HG03025 (cell line): Measurements from ENCODE around the gene AP2B1.
"Not testable (repeated sequence)": the region's sequence is repeated elsewhere in the genome, so short reads cannot be mapped to it uniquely, and the experiment has no call there.

ENCODE experiments used
- ATAC-seq: cut with Tn5 transposase; IDR thresholded peaks from one replicate; pipeline ENCODE4 v1.9.1; 2021; ENCODE audit warnings: mild to moderate bottlenecking, moderate library complexity; ENCODE audit not compliant: unreplicated experiment, low FRiP score

Gene AP2B1

DNA sequence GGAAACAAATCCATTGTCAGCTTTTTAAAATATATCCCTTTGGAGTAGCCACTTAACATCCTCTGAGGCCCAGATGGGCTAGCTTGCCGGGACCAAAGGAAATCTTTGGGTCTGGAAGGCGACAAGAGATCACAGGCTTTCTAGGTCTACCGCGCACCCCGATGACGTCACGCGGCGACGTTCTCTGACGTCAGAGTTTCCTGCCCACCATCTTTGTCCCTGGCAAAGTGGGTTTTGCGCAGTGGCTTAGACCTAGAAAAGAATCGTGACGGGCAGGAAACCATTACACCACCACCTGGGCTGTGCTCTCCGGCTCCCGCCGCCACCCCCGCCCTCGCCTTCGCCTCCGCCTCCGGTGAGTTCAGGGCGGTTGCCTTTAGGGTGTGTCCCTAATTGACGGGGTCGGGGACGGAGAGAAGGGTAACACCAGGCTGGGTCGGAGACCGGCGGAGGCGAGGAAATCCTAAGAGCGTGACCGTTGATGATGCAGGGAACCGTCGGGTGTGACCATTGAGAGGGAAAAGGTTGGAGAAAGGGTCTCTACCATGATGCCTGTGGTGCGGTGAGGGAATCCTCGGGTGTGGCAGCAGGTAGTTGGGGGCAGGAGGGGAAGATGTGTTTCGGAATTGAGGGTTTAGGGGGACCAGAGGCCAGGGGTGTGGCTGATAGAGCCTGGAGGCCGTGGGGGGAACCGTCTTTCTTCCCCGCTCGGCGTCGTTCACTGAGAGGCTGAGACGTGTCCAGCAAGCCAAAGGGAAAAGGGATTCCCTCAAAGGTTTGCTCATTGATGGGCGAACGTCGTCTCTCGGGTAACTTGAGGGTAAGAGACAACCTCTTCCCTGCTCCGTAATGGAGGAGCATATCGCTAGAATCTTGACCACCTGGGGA, at the start of gene AP2B1:
Gene AP2B1, plus strand, starts transcription at position 249 of the 888 bp plus-strand sequence. CDS start 6,709 bp downstream, outside the sequence.
- peak; percentile 68 for ATAC-seq

DNA sequence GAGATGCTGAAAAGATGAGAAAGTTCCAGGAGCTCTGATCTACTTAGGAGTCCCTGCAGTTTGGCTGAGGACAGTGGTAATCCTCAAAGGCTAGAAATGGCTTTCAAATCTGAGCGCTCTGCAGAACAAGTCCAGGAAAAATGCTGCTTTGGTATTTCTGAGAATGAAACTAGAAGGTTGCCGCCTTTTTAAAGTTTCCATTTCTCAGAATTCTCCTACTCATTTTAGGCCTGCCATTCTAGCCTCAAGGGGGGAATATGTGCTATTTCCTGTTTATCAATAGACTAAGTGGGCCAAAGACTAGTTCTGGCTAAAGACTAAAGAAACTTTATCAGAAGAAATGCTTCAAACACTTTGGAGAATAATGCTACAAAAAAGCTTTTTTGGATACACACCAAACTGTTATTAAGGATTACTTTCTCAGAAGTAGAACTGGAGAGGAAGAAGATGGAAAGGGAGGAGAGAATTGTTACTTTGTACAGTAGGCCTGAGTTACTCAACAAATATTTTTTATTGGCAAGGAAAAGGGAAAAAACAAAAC, 49.5 kb upstream of the AP2B1 start, which contains the start of gene SLFN12L:
Gene SLFN12L, minus strand, starts transcription at position 78 of the 541 bp plus-strand sequence. CDS start 15,314 bp downstream, outside the sequence.
- ATAC-seq: no peak

DNA sequence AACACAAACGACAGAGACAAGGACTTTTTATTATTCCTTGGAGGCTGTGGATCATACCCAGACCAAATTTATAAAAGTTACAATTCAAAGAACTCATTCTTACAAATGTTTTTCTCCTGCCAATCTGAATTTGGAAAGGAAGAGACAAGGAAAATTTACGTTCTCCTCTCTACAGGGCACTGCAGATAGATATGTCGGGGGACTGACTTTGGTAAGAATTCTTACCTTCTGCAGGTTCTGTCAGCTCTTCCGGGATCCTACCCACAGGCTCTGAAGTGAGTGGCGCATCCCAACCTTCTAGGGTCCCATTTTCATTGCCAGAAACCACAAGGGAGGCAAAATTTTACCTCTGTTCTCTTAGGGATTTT, 47.5 kb upstream of the AP2B1 start:
- ATAC-seq: no peak

GRCh38 chr17:35540589-35541404, 46.3 kb upstream of the AP2B1 start:
- ATAC-seq: no peak

- ATAC-seq: no peak
Observed at GRCh38 chr17:35541434-35541833, 45.7 kb upstream of the AP2B1 start.

- no peak for ATAC-seq
Observed at GRCh38 chr17:35542990-35543389, 44.1 kb upstream of the AP2B1 start.

DNA sequence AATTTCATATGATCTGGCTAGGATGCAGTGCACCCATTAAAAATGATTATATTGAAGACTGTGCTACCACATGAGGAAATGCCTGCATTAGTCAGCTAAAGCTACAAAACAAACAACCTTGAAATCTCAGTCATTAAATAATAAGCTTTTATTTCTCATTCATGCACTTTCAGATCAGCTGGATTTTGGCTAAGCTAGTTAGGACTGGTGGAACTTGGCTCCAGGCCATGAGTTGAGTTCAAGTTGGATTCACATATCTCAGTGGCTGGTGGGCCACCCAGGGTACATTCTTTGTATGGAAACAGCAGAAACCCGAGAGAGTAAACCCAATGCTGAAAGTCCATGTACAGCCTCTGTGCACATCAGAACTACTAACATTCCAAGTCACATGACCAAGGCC, 43.3 kb upstream of the AP2B1 start:
- ATAC-seq: no peak

GRCh38 chr17:35545150-35545549, 42.0 kb upstream of the AP2B1 start:
- no peak for ATAC-seq

DNA sequence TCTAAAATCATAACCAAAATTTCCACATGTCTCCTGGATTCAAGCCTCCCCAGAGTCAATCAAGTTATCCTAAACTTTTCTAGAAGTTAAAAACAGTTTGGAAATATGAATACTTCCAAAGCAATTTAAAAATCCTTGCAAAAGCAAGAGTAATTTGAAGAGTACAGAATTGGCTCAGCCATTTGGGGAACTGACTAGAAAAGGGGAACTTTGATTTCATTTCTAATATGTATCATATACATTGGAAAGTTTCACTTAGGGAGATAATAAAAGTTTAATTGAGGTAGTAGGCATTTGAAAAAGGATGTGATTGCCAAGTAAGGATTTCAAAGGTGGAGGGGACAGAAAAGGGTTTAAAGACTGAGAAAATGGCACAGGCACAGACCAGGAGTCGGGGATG, 40.6 kb upstream of the AP2B1 start:
- no peak for ATAC-seq

DNA sequence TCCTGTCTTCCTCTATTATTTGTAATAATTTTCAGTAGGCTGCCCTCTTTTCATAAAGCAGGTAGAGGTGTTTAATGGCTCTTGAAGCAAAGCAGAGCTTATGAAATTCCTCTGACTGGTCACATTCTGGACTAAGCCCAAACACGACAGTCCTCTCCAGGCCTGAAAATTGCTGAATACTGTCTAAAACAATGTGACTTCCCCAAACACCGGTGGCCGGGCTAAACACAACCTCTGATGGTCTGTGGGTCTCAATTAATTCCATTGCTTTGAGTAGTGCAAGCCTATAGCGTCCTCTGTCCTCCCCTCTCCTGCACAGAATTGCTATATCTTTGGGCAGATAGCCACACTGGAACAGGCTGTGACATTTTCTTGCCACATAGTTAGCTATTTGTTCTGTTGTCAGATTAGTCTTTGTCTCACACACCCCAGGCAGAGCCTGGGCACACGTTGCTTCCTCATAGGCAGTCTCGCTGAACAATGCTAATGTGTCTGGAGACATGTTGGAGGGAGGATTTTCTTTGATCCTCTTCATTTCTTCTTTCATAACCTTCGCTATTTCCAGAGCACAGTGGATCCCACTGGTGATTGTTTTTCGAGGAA, 38.8 kb upstream of the AP2B1 start:
- no peak for ATAC-seq

DNA sequence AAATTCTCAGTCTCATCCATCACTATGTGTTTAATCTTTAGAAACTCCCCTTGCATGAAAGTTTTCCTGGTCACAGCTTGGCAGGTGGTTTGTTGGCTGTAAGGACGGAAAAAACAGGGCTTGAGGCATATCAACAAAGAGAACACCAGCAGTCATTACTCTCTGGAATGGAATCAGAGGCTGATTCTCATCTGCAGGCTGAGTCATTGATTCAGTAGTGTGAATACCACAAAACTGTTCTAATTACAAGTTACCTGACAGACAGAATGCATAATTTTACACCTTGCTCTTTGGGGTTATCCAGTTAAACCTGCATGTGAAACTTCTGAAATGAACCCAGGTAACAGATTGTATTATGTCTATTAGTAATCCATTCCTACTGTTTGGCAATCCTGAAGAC, 38.1 kb upstream of the AP2B1 start:
- no peak for ATAC-seq

DNA sequence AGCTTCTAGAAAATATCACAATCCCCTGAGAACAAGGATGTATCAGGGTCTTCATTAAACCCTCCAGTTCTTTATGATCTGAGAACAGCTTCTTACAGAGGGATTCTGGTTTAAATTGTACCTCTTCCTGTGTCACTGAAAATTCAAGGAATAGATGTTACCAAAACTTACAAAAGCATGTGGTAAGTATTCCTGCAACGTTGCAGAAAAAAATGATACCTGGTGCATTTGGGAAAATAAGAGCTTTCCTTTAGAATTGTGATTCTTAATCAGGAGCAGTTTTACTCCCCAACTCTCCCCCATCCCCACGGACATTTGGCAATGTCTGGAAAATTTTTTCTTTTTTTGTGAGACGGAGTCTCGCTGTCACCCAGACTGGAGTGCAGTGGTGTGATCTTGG, 33.8 kb upstream of the AP2B1 start:
- ATAC-seq: no peak

DNA sequence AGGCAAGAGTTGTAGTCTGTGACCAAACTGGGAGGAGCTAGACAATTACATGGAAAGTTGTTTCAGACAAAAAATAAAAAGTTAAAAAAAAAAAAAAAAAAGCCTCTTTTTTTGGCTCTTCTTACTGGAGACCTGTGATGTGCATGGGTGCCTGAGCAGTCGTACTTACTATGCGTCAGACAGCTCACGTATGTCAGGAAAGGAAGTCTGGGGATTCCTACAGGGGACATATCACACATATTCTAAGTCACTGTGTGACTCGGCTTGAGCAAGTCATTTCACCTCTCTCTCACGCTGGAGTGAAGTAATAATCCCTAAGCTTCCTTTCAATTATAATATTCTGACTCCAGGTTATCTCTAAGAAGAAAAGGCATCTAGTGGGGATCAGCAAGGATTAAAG, 32.5 kb upstream of the AP2B1 start:
- ATAC-seq: no peak

DNA sequence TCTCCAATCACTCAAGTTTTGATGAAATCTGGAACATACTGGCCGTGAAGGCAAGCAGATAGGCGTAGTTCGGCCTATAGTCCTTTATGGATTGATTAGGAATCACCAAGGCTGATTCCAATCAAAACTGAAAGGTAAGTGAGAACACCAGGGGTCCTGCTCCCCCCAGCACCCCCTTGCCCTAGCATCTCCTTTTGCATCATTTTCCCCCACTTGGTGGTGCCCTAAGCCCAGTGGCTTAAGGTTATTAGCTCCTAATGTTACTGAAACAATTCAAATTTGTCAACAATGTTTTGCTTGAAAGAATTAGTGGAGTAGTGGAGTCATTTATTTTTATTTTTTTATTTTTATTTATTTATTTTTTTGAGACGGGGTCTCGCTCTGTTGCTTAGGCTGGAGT, 31.4 kb upstream of the AP2B1 start:
- no peak for ATAC-seq

GRCh38 chr17:35557353-35557752, 29.8 kb upstream of the AP2B1 start:
- no peak for ATAC-seq

- ATAC-seq: no peak
Observed at GRCh38 chr17:35559495-35560210, 27.5 kb upstream of the AP2B1 start.

DNA sequence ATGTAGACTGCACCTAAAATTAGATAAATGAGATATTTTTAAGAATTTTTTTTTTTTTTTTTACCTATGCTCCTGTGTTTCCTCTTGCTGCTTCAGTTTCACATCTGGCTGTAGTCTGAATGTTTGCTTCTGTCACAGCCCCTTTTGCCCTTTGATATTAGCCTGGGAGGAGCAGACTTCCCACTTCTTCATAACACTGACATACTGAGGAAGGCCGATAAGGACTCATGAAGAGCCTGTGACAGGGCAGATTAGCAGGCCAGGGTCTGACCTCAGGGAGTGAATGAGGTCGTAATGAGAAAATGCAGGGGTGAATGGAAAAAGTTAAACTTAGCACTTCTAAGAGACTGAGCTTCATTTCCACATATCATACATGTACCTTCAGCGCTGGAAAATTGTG, 26.4 kb upstream of the AP2B1 start, which contains the start of gene SLFN14:
Gene SLFN14, minus strand, starts transcription at position 117 of the 400 bp plus-strand sequence. CDS start 2,757 bp downstream, outside the sequence.
- no peak for ATAC-seq

DNA sequence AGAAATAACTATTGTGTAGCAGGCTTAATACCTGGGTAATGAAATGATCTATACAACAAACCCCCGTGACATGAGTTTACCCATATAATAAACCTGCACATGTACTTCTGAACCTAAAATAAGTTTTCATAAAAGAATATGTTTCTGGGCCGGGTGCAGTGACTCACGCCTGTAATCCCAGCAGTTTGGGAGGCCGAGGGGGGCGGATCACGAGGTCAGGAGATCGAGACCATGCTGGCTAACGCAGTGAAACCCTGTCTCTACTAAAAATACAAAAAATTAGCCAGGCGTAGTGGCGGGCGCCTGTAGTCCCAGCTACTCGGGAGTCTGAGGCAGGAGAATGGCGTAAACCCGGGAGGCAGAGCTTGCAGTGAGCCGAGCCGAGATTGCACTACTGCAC, 23.9 kb upstream of the AP2B1 start:
- not testable (repeated sequence) for ATAC-seq

DNA sequence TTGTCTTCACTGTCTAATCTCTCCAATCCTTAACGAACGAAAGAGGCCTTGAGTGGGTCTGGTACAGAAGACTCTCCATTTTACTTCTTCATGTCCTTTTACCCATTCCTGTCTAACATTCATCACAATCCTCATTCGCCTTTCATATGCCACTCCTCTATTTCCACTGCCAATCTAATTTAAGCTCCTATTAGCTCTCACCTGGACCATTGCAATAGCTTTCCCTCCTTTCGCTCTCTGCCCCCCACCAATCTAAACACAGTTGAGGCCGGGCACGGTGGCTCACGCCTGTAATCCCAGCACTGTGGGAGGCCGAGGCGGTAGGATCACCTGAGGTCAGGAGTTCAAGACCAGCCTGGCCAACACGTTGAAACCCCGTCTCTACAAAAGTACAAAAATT, 20.2 kb upstream of the AP2B1 start:
- ATAC-seq: no peak

DNA sequence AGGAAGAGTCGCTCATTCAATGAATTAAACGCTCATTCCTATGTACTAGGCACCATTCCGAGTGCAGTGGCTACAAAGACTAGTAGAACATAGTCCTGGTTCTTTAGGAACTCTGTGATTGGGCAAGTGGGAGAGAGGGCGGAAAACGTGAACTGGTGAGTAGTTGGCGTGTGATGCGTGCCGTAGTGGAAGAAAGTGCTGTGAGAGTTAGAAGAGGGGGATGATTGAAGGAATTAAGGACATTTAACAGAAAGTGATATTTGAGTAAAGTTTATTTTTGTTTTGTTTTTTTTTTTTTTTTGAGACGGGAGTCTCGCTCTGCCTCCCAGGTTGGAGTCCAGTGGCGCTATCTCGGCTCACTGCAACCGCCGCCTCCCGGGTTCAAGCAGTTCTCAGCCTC, 18.6 kb upstream of the AP2B1 start:
- no peak for ATAC-seq
